ENCODE data around the gene BLOC1S4.

DNA sequence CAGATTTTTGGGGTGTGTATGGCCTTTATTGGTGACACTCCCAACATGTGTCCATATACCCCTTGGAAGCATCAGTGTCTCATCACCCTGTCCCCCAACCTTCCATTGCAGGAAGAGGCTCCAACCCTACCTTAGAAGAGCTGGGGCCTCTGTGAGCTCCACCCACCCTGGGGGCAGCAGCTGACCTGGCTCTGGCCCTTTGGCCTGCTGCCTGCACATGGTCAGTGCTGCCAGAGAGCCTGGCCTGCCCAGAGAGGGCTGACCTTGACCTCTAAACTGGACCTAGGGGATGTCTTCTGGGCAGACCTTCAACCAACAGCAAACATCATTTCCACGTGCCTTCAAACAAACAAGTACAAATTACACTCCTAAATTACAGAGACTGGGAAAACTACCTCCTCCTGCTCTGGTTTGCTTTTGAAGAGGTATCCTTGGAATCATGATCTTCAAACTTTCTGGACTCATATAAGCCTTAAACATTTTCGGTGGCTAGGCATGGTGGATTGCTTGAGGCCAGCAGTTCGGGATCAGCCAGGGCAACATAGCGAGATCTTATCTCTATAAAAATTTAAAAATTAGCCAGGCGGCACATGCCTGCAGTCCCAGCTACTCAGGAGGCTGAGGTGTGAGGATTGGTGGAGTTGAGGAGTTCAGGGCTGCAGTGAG is 39.2 kb downstream of the BLOC1S4 start:
- TF ChIP-seq EZH2 (IDR thresholded peaks at IDR 0.05) (no peak), POLR2AphosphoS5 (IDR thresholded peaks at IDR 0.05; ENCODE audit: borderline replicate concordance, low read depth, low read length) (no peak)

Measured in SK-N-MC (cell line).